ENCODE data around the gene RBP5.
"Not testable (repeated sequence)": the region's sequence is repeated elsewhere in the genome, so short reads cannot be mapped to it uniquely, and the experiment has no call there.

Gene RBP5

GRCh38 chr12:7123806-7124522 lies 4.7 kb downstream of the RBP5 start:
- DNase-seq (ENCODE audit: low read depth in 2 of 3, low spot score in 1 of 3): no peak

DNA sequence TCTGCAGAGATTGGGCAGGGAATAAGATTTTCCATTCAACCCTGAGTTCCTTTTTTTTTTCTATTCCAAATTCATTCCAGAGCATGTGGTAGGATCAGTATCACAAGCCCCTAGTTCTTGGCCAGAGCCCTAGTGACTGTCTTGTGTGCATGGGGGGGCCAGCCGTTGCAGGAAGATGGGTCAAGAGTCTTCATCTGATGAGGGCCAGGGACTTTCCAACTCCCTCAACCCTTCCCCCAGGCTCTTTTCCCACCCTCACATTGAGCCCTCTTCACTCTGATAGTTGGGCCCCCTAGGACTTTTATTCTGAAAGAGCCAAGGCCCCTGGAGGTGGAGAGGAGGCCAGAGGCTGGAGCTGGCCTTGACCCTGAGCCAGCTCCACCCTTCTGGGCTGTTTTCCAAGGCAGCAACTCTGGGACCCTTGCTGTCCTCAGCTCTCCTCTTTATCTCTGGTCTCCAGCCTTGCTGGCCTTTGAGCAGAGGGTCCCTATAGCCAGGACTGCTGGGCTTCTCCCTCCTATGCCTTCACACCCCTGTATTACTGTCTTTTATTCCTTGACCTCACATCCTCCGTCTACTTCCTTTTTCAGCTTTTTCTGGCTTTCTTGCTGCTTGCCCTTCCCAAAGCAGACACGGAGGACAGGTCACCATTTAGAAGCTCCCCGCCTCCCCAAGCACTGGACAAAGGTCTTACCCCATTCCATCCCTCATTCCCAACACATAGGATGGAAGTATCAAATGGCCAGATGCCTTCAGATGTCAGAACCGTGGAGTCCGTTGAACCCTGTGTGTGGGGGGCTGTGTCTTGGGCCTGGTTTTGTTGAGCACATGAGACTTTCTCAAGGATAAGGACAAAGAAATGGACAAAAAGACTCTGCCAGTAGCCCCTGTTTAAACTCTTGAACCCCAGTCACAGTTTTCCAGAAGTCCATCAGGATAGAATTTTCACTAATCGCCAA lies 5.6 kb downstream of the RBP5 start:
- no peak for DNase-seq (ENCODE audit: low read depth in 2 of 3, low spot score in 1 of 3)

- DNase-seq (ENCODE audit: low read depth in 2 of 3, low spot score in 1 of 3): no peak
Measured at GRCh38 chr12:7121324-7121723, 7.4 kb downstream of the RBP5 start.

DNA sequence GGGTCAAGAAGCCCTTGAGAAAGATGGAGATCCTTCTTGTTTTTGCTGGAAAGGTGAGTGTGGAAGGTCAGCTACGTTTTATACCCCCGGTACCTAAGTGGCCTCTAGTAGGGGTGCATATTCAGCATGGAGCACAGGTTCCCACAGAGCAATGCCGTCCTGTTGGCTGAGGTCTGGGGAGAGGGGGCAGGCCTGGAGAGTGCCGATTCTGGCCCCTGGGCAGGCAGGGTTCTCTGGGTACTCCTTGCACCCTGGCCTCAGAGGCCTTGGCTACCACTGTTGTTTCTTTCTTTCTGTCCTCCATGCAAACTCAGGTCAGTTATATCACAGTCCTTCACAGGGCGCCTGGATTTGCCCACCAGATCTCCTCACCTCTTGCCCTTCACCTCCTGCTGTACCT lies 8.5 kb downstream of the RBP5 start:
- no peak for DNase-seq (ENCODE audit: low read depth in 2 of 3, low spot score in 1 of 3)

DNA sequence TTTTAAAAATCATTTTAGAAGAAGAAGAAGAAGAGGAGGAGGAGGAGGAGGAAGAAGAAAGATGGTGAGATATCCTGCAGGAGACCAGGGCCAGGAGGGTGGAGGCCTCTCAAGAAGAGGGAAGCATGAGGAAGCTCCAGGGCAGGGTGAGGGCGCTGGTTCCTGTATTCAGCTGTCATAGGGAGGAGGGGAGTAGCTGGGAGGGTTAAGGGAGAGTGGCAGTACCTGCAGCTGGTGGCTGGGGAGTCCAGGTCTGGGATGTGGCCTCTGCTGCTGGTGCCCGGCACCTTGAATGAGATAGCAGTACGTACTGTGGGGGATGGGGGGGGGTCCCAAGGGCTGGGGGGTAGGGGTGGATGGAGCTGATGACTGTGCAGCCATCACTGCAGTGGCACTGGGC lies 9.8 kb downstream of the RBP5 start:
- no peak for DNase-seq (ENCODE audit: low read depth in 2 of 3, low spot score in 1 of 3)

DNA sequence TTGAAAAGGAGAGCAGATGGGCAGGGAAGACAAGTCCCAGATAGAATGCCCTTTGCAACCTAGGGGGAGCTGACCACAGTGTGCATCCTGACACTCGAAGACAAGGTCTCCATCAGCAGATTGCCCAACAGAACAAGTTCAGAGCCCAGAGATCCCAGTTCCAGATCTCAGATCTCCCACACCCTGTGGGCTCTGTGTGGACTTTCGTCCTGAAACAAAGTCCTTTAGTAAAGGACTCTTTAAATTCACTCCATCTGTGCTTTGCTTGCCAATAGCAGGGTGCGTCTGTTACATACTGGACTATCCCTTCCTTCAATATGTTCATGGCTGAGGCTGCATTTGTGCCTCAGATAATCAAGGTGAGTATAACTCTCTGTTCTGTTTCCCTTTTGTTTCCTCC lies 11.0 kb downstream of the RBP5 start:
- DNase-seq (ENCODE audit: low read depth in 2 of 3, low spot score in 1 of 3): no peak

- DNase-seq (ENCODE audit: low read depth in 2 of 3, low spot score in 1 of 3): no peak
Measured at GRCh38 chr12:7116916-7117315, 11.8 kb downstream of the RBP5 start.

DNA sequence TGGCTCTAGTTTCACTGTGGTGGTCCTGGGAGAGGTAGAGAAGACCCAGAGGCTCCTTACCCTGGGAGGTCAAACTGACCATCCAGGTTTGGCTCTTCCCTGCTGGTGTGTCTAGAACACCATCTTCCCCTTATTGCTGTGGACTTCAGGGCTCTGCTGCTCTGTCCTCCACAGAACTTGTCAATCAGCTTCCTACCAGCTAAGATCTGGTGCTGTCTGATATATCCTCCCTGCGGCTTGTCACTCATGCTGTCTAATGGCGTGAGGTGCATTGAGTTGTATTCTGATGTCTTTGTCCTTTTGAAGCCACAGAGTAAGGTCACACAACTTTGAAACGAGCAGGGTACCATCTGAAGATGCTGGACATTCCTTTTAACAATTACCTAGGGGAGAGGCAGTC lies 12.5 kb downstream of the RBP5 start:
- DNase-seq (ENCODE audit: low read depth in 2 of 3, low spot score in 1 of 3): no peak

- DNase-seq (ENCODE audit: low read depth in 2 of 3, low spot score in 1 of 3): no peak
Measured at GRCh38 chr12:7114851-7115250, 13.8 kb downstream of the RBP5 start.

GRCh38 chr12:7114008-7114407 lies 14.7 kb downstream of the RBP5 start:
- no peak for DNase-seq (ENCODE audit: low read depth in 2 of 3, low spot score in 1 of 3)

DNA sequence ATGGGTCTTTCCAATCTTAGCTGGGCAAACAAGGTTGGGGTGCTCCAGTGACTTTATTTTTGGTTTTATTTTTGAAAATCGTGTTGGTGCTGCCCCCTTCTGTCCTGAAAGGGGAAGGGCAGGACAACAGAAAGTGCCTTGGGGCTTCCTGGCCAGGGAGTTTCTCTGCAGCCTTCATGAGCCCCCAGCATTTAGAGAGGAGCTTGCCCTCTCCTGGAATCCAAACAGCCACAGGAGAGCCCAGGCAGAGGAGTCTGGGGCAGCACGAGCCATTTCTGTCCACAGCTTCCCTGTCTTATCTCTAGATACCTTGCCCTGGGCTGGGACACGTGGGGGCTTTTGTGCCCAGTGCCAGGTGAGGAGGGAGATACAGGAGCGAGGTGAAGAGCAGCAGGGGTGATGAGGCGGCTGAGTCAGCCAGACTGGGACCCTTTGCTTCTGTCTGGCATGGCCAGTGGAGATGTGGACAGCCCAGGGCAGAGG lies 15.3 kb downstream of the RBP5 start:
- peak in 1 of 3 donors; percentile 51 for DNase-seq (ENCODE audit: low read depth in 2 of 3, low spot score in 1 of 3)

DNA sequence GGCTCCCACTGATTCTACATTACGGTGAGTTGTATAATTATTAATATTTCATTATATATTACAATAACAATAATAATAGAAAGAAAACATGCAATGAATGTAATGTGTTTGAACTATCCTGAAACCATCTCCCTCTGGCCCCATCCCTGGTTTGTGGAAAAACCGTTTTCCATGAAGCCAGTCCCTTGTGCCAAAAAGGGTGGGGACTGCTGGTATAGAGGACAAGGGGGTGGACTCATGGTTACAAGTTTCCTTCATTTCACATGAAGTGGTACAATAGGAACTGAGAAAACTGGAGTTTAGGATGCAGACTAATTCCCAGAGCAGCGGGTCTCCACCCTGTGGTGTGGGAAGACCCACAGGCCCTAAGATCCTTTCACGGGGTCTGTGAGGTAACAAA lies 16.6 kb downstream of the RBP5 start:
- no peak for DNase-seq (ENCODE audit: low read depth in 2 of 3, low spot score in 1 of 3)

DNA sequence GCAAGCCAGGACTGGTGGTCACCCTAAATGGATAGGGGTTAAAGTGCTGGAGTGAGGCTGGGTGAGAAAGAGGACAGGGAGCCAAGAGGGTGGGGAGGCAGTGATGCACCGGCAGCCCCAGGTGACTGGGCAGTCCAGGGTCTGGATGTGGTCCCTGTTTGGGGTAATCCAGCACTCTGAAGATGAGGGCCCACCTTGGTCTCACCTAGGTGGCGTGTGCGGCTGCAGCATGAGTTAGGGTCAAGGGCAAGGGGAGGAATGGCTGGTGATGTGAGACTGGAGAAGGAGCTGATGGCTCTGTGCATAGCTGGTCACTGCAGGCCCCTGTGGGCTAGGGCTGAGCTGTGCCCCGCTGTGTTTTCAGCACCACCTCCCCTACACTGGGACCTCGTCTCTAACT lies 18.0 kb downstream of the RBP5 start:
- DNase-seq (ENCODE audit: low read depth in 2 of 3, low spot score in 1 of 3): no peak

DNA sequence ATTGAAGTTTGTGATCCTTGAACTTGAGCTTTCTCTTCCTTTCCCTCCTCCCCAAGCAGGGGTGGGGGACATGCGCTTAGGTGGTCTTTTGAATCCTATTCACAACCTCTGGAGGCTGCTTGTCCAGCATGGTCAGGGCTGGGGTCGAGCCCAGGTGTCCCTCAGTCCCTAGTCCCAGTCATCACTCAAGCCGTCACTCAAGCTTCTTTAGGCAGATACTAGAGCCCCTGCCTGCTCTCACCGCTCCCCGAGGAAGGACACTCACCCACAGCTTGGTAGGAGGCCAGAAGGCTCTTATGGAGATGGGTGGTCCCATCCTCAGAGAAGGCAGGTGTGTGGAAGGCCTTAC lies 19.1 kb downstream of the RBP5 start:
- DNase-seq (ENCODE audit: low read depth in 2 of 3, low spot score in 1 of 3): no peak

- peak; percentile 69 to 94 (median 80) for DNase-seq (ENCODE audit: low read depth in 2 of 3, low spot score in 1 of 3)
Measured at GRCh38 chr12:7108796-7109571, 19.7 kb downstream of the RBP5 start, which contains the start of gene C1RL. Gene C1RL (minus strand): TSS chr12:7109214. CDS start chr12:7109180, 34 bp downstream.

GRCh38 chr12:7108003-7108795 lies 20.5 kb downstream of the RBP5 start:
- peak; percentile 59 to 70 (median 66) for DNase-seq (ENCODE audit: low read depth in 2 of 3, low spot score in 1 of 3)

DNA sequence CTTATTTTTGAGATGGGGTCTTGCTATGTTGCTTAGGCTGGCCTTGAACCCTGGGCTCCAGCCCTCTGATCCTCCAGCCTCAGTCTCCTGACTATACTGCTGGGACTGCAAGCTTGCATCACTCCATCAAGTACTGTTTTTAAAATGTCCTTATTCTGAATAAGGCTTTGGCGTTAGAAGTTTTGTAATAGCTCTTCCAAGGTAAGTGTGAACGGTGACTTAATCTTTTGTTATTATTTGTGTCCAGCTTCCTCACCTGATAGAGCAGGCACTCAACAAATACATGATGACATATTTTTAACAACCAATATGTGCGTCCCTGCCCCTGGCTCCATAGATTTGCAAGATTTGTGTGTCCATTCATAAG lies 21.1 kb downstream of the RBP5 start:
- DNase-seq (ENCODE audit: low read depth in 2 of 3, low spot score in 1 of 3): no peak

- DNase-seq (ENCODE audit: low read depth in 2 of 3, low spot score in 1 of 3): not testable (repeated sequence)
Measured at GRCh38 chr12:7107181-7107580, 21.5 kb downstream of the RBP5 start.

DNA sequence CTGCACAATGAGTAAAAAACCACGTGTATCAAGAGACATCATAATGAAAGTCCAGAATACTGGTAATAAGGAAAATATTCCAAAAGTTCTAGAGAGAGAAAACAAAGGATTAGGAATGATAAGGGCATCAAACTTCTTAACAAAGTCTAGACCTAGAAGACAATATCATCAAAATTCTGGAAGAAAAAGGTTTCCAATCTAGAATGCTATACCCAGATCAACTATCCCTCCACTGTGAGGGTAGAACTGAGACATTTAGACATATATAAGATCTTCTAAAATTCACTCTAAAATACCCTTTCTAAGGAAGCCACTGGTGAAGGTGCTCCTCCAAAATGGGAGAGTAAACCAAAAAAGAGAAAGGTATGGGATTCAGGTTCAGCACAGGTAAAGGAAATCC lies 22.6 kb downstream of the RBP5 start:
- no peak for DNase-seq (ENCODE audit: low read depth in 2 of 3, low spot score in 1 of 3)

GRCh38 chr12:7103837-7104584 lies 24.7 kb downstream of the RBP5 start:
- no peak for DNase-seq (ENCODE audit: low read depth in 2 of 3, low spot score in 1 of 3)

Data from stimulated activated CD4-positive, alpha-beta T cell treated with anti-CD3 and anti-CD28 coated beads, Interleukin-12 subunit alpha, Interleukin-12 subunit beta, amount 100 ng/mL, for 48 hours (primary cell).